NK-92 (cell line): ENCODE measurements around the gene TMEM100.

Source experiments
- DNase-seq: peaks from one replicate; lab custom pipeline; 2025; ENCODE audit not compliant: unreplicated experiment; lab: John Stamatoyannopoulos, UW

Gene TMEM100

DNA sequence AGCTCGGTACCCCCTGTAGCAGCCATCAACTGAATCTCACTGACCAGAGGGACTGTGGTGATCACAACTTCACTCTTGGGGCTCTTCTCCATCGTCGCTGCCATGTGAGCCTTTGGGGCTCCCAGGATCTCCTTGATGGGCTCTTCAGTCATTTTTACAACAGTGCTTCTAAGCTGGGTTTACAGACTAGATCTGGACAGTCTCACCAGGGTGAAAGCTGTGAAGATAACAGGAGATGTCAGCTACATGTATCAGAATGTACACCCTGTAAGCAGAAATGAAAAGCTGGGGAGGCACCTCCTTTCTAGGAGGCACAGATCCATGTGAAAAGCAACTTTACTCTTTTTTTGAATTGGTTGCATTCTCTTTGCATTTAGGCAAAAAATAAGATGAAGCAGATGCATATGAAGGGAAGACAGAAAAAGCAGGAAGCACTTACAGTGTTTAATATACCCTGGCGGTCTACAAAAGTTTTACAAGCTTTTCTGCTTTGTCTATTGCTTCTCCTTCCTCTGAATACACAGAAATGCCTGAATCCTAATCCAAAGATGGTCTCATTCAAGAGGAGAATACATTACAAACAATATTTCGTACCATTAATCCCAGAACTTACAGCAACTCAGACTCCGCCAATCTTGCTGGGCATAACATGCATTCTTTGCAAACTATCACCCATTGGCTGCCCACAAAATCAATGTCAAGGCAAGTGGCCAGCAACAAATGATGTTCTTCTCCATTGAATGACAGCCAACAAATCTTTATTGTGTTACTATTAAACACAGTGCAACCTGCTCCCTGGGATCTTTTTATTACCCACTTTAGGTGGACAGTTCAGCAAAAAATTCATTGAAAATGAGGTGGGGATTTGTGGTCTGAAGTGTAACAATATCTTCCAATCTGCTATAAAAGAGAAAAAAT lies 1.5 kb downstream of the TMEM100 start:
- DNase-seq: no peak

DNA sequence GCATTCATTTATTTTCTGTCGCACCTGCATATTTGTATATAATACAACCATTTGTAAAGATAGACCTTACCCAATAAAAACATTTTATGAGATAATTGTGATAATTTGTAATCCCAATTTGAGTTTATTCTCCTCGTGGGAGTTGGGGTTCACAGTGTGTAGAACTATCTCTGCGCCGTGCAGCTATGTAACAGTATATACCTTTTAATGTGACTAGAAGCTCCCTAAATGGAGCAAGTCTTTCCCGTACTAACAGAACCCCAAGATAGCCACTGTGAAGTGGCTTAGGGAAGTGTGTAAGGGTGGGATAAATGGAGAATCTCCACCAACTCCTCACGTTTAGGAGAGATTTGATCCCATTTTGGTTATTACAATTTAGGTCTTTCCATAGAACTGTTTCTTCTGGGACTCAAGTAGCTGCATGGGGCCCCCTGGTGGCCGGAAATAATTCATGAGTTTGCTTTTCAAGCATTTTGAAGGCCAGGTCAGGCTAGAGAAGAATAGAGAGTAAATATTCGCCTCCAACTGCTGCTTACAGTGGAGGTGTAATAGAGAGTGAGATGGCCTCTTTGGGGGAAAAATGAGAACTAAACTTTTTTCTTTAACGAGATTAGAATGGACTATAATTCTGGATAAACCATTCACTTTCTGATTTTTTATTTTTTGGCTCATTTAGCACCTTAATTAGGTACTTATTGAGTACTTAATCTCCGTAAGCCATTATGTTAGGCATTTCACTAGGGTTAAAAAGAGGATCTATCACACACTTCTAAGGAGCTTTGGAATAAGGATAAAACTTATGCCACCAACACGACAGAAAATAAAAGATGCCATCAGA lies 4.5 kb downstream of the TMEM100 start:
- no peak for DNase-seq

GRCh38 chr17:55717432-55717831 lies 5.2 kb downstream of the TMEM100 start:
- no peak for DNase-seq

- DNase-seq: no peak
Measured at GRCh38 chr17:55710829-55711496, 11.7 kb downstream of the TMEM100 start.

DNA sequence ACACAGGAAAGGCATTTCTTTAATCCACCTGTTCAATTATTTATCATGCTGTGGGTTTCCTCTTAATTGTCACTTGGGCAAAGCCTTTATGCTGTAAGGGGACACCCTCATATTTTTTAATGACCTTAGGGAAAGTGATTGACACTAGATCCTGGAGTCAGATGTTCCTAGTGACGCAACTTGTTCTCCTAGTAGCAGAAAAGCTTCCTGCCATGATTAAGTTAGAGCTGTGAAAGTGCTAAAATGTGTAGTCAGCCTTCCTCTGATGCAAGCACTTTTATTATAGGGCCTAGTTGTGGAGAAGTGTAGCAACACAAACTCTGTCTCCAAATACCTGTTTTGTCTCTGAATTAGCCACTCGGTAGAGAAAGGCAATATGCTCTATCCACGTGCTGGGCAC lies 12.3 kb downstream of the TMEM100 start:
- no peak for DNase-seq

DNA sequence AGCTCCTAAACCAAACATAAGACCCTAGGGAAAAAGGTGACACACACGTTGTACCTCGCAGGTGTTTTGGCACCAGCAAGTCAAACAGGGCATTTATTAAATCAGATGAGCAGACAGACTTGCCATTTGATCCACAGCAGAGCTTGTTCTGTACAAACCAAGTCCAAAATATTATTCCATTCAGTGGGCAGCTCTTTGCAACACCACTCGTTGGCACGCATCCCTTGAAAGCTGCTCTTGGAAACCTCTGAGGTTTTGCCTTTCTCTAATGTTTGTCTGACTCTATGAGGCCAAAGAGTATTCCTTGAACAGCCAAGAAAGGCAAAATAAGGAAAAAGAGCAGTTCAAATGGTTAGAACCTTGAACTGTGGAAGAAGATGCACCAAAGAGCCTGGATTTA lies 12.7 kb downstream of the TMEM100 start:
- DNase-seq: no peak

DNA sequence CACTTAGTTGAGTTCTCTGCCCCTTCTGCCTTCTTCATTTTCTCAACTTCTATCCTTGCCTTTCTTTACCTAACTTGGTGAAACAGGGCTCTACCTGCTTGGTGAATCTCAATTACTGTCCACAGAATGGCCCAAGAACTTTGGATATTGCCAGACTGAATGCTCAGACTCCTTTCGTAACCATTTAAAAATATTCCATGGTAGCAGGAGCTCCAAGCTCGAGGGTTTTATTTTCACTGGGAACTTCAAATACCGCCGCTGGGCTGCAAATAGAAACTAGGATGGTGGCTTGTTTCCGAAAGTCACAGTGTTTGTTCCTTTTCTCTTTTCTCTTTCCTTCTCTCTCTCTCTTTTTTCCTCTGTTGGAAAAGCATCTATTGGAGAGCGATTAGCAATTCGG lies 13.2 kb downstream of the TMEM100 start:
- no peak for DNase-seq

DNA sequence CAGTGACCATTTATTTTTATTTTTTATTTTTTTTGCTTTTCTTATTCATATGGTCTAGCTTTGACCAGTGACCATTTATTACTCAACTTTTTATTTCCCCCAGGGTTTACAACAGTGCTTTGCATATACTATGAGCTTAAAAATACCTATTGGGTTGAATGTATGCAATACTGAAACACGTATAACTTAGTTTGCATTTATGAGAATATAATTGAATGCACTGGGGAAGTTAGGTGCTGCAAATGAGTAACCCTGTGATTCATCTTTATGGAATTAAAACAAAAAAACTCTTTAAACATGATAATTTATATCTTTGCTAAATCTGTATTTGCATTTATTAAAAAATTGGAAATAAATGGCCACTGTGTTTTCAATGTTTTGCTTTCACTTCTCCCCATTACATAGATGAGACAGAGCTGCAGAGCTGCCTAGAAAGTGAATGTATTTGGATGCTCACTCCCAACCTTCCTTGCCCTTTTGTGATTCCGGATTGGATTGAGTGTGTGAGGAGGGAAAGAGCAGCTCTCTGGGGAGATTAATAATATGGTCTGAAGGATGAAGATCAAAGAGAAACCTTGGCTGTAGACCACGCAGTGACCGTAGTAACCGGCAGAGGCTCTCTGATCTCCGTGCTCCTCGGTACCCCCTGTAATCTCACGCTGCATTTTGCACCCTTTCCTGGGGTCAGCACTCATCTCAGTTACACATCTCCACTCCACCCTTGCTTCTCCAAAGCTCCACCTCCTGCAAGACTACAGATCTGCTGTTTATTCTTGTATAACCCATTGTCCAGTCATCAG lies 14.3 kb downstream of the TMEM100 start:
- DNase-seq: no peak

DNA sequence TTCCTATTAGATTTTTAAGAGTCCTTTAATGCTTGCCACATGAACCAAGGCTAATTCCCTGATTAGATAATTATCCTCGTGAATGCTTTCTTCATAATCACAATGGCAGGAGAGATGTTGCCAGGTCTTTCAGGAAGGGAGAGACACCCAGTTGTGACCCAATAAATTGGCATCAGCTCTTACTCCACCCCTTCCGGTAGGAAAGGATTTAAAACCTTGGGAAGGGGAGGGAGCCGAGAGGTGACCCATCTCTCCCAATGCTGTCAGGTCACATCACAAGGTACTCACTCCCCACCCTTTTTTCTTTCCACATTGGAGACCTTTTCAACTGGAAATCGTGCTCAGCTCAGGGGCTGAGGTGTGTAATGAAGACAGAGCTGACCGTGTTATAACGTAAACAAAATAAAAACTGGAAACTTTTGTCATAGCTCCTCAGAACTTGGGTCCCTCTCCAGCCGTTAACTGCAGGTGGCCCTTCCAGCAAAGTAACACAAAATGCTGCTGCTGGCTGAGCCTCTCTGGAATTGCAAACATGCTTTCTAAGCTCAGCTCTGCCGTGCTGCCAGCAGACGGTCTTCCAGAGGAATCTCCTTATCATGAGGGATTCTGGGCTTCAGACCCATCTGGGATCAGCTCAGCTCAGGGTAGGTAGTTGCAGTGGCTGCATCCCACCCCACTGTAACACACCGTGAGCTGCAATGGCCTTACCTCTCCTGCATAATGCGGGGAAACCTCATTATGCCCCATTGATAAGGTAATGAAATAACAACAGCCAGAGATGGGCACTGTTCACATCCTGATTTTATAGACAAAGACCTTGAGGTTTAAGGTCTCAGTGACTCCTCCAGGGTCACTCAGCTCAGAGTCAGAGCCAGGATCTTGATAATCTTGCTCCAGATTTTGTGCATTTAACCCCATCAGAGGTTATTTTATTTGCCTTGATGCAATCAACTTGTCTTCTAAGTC lies 15.6 kb downstream of the TMEM100 start:
- DNase-seq: no peak

DNA sequence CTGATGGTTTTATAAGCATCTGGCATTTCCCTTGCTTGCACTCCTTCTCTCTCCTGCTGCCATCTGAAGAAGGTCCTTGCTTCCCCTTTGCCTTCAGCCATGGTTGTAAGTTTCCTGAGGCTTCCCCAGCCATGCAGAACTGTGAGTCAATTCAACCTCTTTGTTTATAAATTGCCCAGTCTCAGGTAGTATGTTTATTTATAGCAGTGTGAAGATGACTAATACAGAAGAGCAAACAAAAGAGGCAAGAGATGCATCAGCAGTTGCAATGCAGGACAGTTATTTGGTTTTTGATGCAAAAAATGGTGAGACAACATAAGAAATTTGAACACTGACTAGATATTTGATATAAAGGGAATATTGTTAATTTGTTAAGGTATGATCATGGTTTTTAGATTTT lies 16.8 kb downstream of the TMEM100 start:
- no peak for DNase-seq

DNA sequence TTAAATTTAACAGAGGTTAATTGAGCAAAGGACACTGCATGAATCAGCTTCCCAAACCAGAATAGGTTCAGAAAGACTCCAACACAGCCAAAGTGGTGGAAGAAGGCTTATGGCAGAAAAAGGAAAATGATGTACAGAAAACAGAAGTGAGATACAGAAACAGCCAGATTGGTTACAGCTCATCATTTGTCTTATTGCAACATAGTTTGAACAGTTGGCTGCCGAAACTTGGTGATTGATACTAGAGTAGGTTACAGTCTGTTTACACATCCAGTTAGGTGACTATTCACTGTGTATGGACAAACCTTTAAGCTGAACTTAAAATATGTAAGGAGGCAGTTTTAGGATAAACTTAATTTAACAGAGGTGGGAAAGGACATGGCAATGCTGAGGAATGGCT lies 18.3 kb downstream of the TMEM100 start:
- DNase-seq: no peak

DNA sequence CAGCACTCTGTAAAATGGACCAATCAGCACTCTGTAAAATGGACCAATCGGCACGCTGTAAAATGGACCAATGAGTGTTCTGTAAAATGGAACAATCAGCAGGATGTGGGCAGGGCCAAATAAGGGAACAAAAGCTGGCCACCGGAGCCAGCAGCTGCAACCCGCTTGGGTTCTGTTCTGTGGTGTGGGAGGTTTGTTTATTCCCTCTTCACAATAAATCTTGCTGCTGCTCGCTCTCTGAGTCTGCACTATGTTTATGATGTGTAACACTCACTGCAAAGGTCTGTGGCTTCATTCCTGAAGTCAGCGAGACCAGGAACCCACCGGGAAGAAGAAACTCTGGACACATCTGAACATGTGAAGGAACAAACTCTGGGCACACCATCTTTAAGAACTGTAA lies 20.5 kb downstream of the TMEM100 start:
- no peak for DNase-seq

DNA sequence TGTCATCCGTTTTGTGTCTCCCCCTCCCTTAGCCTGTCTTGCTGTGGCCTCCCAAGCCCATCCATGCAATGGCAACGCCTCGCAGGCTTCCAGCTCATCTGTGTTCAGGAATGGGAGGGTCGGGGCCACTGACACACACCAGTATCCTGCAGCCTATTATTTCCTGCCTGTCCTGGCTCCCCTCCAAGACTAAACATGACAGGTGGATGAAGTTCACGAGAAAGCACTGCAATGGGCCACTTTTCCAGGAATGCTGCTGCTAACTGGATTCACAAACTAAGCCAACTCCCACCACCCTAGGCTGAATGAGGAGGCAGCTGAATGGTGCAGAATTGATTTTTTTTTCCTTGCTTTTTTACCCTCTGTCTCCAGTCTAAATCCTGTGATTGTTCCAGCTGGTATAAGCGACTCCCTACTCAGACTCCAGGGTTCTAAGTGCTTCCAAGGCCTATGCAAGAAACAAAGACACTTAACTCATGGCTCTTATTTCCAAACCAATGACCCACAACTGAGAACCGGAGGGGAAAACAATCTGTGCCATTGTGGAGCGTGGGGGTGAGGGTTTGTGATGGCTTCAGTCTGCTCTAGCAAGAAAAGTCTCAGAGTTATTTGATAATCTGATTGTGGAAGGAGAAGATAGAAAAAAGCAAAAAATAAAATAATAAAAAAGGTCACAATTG lies 23.3 kb downstream of the TMEM100 start:
- DNase-seq: no peak

DNA sequence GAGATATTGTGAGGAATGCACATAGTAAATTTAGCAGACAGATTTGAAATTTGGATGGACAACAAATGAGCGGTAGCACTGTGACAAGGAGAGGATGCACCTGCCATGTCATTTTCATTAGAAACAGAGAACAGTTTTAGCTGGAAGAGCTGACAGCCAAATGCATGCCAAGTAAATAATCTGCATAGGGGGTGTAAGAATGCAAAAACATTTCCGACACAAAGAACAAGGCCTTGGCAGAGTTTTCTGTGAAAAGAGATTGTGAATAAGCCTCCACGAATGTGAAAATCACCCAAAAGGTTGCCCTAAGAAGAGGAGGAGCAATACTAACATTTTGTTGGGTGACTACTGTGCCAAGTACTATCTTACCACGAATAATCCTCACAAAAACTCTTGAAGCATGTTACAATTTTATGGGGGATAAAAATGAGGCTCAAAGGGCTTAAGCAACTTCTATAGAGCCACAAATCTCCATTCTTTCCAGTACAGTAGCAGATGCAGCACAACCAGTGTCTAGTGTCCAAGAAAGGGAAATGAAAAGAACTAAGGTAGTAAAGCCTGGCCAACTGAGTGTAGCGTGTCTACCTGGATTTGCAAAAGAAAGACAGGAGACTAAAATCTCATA lies 28.3 kb downstream of the TMEM100 start:
- no peak for DNase-seq

DNA sequence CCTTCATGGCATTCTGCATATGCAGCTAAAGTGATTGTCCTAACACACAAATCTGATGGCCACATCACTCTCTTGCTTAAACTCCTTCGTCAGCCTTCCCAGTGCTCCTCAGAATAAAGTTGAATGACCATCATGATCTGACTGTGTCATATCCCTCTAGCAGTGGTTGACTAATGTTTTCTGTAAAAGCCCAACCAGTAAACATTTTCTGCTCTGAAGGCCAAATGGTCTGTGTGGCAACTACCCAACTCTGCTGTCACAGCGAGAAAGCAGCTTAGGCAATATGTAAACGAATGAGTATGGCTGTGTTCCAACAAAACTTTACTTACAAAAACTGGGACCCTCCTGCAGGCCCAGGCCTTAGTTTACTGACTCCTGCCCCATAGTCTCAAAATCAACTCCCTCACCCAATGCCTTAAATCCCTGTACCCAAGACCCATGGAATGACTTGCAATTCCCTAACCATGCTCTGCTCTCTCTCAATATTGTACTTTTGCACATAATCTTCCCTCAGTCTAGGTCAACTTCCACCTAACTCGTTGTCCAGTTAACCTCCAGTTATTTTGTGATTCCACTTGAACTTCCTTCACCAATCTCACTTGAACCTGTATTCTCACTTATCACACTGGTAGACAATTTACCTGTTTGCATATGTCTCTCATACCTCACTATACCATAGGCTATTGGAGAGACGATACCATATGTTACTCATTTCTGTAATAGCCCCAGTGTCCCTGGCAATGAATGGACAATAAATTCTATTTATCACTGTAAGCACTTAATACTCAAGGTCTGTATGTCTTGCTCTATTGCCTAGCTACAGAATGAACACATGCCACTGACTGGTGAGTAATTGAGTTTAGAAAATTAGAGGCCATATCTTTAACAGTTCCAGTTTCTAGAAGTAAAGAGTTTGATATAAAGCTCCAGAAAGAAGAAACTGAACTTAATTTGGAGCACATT lies 29.1 kb downstream of the TMEM100 start:
- no peak for DNase-seq

DNA sequence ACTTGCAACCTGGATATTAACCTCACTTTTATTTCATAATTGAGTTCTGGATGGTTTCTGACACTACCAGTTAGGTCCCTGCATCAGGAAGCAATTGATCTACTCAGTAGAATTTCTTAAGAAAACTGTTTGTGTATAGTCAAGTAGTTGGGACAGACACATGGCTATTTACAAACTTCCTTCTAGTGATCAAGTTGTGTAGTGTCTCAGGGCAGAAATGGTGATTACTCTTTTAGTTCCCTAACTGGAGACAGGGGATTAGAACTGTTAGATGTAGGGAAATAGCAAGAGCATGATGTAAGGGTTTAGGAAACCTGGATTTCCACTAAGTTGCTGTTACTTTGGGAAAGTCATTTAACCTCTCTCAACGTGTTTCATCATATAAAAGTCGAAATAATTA lies 30.4 kb downstream of the TMEM100 start:
- no peak for DNase-seq

- DNase-seq: no peak
Measured at GRCh38 chr17:55691666-55692065, 31.0 kb downstream of the TMEM100 start.
